Type B pancreatic cell (in vitro differentiated cells): ENCODE measurements around the gene NPAS1. TPM values are rescaled to one million over a fixed set of nuclear protein-coding genes. Genes with fewer than 3 reads are reported as not detected.
A peak's percentile ranks its signal among the peaks of the same experiment; 100 is the strongest.
"Not testable (repeated sequence)": the region's sequence is repeated elsewhere in the genome, so short reads cannot be mapped to it uniquely, and the experiment has no call there.

Source experiments
- DNase-seq: peaks from one replicate; pipeline ENCODE4 v3.0.0; 2021; ENCODE audit warnings: mixed read lengths; ENCODE audit not compliant: unreplicated experiment; ENCODE audit errors: extremely low spot score
- H3K27ac Mint-ChIP-seq: 2 replicates; pipeline ENCODE4 v1.8.0; 2021; ENCODE audit warnings: mild to moderate bottlenecking, mixed read lengths
- H3K27me3 Mint-ChIP-seq: 2 replicates; pipeline ENCODE4 v1.8.0; 2021; ENCODE audit warnings: mixed read lengths
- H3K36me3 Mint-ChIP-seq: 2 replicates; pipeline ENCODE4 v1.8.0; 2021; ENCODE audit warnings: mixed read lengths
- H3K4me1 Mint-ChIP-seq: one replicate; pipeline ENCODE4 v1.8.0; 2021; ENCODE audit warnings: mixed read lengths; ENCODE audit not compliant: unreplicated experiment
- H3K4me3 Mint-ChIP-seq: 2 replicates; pipeline ENCODE4 v1.8.0; 2021; ENCODE audit warnings: mild to moderate bottlenecking, mixed read lengths
- H3K9me3 Mint-ChIP-seq: 2 replicates; pipeline ENCODE4 v1.8.0; 2021; ENCODE audit warnings: mixed read lengths
- total RNA-seq: library from RNA; stranded (reverse); gene quantifications from 2 replicates; pipeline ENCODE4 v1.2.1, GENCODE V29; 2021; ENCODE audit warnings: low replicate concordance
- TF ChIP-seq, protein P1 (sequence below): fragments of 200-600 bp; sonication (generic); conservative IDR thresholded peaks from 2 replicates; pipeline ENCODE4 v1.5.0; 2021; ENCODE audit warnings: antibody characterized with exemption, mild to moderate bottlenecking

Gene NPAS1
- total RNA-seq, 1 donor from 2014 or later, result 3.6 TPM

DNA sequence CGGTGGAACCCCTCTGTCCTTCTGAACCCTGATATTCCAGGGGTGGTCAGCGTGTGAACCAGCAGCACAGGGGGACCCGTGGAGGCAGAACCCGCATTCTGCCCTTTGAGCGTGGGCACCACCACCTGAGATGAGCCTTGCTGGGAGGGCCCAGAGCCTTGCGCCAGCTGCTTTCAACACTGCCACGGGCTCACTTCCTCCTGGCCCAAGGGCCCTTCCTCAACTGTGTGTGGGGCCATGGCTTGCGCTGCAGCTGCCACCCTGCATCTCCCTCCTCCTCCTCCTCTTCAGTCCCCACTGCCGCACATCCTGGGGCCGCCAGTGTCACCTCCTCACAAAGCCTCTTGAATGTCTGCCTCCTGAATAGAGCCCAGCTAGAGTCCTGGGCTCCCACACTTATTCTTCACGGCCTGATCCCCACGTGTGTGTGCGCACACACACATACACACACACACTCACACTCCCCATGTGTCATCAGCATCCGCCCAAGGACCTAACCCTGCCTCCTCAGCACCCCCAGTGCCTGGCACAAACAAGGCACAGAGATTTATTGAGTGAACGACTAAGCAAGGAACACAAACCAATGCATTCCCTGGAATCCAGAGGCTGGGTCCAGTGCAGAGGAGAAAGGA, 55.7 kb downstream of the NPAS1 start:
- Mint-ChIP-seq H3K4me3 (no peak overlapping the region), H3K4me1 (no peaks in the 10 kb centered on the region), H3K27me3 (no peaks in the 10 kb centered on the region), H3K36me3 (peaks cover 14% of the 10 kb centered on the region), H3K27ac (peak overlapping the region; percentile 37), H3K9me3 (no peaks in the 10 kb centered on the region)
- TF ChIP-seq, protein P1, sequence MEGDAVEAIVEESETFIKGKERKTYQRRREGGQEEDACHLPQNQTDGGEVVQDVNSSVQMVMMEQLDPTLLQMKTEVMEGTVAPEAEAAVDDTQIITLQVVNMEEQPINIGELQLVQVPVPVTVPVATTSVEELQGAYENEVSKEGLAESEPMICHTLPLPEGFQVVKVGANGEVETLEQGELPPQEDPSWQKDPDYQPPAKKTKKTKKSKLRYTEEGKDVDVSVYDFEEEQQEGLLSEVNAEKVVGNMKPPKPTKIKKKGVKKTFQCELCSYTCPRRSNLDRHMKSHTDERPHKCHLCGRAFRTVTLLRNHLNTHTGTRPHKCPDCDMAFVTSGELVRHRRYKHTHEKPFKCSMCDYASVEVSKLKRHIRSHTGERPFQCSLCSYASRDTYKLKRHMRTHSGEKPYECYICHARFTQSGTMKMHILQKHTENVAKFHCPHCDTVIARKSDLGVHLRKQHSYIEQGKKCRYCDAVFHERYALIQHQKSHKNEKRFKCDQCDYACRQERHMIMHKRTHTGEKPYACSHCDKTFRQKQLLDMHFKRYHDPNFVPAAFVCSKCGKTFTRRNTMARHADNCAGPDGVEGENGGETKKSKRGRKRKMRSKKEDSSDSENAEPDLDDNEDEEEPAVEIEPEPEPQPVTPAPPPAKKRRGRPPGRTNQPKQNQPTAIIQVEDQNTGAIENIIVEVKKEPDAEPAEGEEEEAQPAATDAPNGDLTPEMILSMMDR, result no peak
- DNase-seq, result no peak

DNA sequence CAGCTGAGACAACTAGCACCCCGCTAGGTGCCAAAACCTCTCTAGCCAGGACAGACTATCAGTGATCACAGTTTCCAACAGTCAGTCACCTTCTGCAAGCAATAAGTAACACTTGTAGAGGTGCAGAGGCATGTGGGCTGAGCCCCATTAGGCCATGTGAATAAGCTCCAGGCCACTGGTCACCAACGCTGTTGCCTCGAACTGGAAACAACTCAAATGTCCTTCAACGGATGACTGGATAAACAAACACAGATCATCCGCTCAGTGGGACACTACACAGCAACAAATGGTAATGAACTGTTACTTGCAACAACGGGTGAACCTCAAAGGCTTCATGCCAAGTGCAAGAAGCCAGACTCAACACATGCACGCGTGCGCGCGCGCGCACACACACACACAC, 56.3 kb downstream of the NPAS1 start:
- no peak overlapping the region for H3K27ac Mint-ChIP-seq
- H3K27me3 Mint-ChIP-seq, result no peaks in the 10 kb centered on the region
- TF ChIP-seq, protein P1, result no peak
- no peaks in the 10 kb centered on the region for H3K9me3 Mint-ChIP-seq
- no peak for DNase-seq
- no peaks in the 10 kb centered on the region for H3K4me1 Mint-ChIP-seq
- no peak overlapping the region for H3K4me3 Mint-ChIP-seq
- peaks cover 12% of the 10 kb centered on the region for H3K36me3 Mint-ChIP-seq

DNA sequence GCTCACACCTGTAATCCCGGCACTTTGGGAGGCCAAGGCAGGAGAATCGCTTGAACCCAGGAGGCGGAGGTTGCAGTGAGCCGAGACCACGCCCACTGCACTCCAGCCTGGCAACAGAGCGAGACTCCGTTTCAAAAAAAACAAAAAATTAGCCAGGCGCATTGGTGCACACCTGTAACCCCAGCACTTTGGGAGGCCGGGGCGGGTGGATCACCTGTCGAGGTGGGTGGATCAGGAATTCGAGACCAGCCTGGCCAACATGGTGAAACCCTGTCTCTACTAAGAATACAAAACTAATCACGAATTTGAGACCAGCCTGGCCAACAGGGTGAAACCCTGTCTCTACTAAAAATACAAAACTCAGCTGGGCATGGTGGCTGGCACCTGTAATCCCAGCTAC, 58.7 kb downstream of the NPAS1 start:
- H3K27me3 Mint-ChIP-seq, H3K4me1 Mint-ChIP-seq, H3K27ac Mint-ChIP-seq, DNase-seq, H3K4me3 Mint-ChIP-seq, H3K9me3 Mint-ChIP-seq: not testable (repeated sequence)
- peaks cover 11% of the 10 kb centered on the region for H3K36me3 Mint-ChIP-seq

DNA sequence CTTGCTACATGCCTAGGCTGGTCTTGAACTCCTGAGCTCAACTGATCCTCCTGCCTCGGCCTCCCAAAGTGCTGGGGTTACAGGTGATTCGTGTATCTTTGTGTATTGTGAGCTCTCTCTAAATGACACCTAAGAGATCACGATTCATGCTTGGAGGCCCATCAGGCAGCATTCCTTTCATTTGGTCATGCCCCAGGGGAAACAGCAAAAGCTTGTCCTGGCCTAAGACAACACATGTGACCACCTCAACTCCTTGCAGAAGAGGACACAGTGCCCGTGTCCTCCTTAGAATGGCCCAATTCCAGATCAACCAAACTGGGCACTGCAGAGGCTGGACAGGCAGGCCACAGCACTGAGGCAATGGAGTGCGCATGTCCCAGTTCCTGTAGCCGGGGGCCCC, 61.5 kb downstream of the NPAS1 start:
- Mint-ChIP-seq H3K36me3 (peaks cover 9% of the 10 kb centered on the region), H3K27me3 (no peaks in the 10 kb centered on the region), H3K27ac (peak overlapping the region; percentile 66), H3K4me3 (no peak overlapping the region), H3K4me1 (no peaks in the 10 kb centered on the region), H3K9me3 (no peaks in the 10 kb centered on the region)
- no peak for DNase-seq
- TF ChIP-seq, protein P1, result no peak

DNA sequence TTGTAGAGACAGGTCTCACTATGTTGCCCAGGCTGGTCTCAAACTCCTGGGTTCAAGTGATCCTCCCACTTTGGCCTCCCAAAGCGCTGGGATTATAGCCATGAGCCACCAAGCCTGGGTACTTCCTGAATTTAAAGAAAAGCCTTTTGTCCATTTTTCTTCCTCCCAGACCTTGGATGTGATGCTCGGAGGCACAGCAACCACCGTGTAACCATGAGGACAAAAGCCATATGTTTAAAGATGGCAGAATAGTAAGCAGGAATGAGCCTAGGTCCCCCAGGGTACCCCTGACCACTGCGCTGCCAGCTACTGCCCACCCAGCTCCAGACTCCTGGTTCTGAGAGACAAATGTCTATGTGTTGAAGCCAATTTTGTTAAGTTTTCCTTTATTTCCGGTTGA, 62.9 kb downstream of the NPAS1 start:
- TF ChIP-seq, protein P1, result no peak
- no peak for DNase-seq
- no peaks in the 10 kb centered on the region for H3K9me3 Mint-ChIP-seq
- no peaks in the 10 kb centered on the region for H3K4me1 Mint-ChIP-seq
- no peaks in the 10 kb centered on the region for H3K27me3 Mint-ChIP-seq
- peaks cover 9% of the 10 kb centered on the region for H3K36me3 Mint-ChIP-seq
- no peak overlapping the region for H3K27ac Mint-ChIP-seq
- no peak overlapping the region for H3K4me3 Mint-ChIP-seq

DNA sequence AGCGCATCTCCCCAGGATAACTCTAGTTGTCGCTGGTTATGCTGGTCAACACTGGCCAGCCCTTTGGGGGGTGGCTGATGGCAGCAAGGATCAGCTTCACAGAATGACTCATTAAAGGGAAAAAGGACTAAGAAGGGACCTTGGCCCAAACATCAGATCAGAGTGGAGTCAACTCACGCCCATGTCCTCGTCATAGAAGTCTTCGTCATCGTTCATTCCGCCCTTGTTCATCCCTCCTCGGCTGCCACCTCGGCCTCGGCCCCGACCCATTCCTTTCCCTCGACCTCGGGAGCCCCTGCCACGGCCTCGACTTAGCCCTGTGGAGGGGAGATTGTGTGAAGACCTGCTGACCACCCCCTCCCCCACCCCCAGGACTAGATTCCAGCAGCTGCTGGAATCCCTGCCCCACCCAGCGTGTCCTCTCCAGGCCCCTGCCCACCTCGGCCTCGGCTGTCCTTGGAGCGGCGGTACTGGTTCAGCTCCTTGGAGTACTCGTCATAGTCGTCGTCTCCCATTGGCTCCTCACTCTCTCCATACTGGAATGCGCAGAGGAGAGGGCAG, 65.3 kb downstream of the NPAS1 start:
- peaks cover 13% of the 10 kb centered on the region for H3K36me3 Mint-ChIP-seq
- TF ChIP-seq, protein P1, result no peak
- no peak overlapping the region for H3K4me3 Mint-ChIP-seq
- H3K4me1 Mint-ChIP-seq, result no peaks in the 10 kb centered on the region
- no peaks in the 10 kb centered on the region for H3K27me3 Mint-ChIP-seq
- H3K9me3 Mint-ChIP-seq, result no peaks in the 10 kb centered on the region
- H3K27ac Mint-ChIP-seq, result no peak overlapping the region
- no peak for DNase-seq
